Lower leg skin (tissue), 4 donors: ENCODE data around the gene MAP2K1. TPM values are rescaled to one million over a fixed set of nuclear protein-coding genes. Genes with fewer than 3 reads are reported as not detected.

ENCODE experiments used
- DNase-seq, 2 donors: peaks; one replicate each; pipeline ENCODE4 v3.0.0-alpha.2; 2019; ENCODE audit warnings: low spot score in 2 of 2
- H3K4me3 ChIP-seq: fragments of 200-600 bp; sonication (generic); 2 replicates; pipeline ENCODE4 v1.5.1; 2017; ENCODE audit warnings: mild to moderate bottlenecking, low read depth; ENCODE audit not compliant: poor library complexity, severe bottlenecking
- POLR2A ChIP-seq, 2 donors: fragments of 450-650 bp; IDR thresholded peaks; one replicate each; pipeline ENCODE4 v1.6.1; 2016 to 2017; ENCODE audit warnings: antibody characterized with exemption in 2 of 2, mild to moderate bottlenecking in 1 of 2, moderate library complexity in 1 of 2
- WGBS, 2 donors: methylation state at CpG; one replicate each; pipeline ENCODE4 v1.1.5; 2018; 5-methylcytosine and 5-hydroxymethylcytosine counted together
- intact Hi-C: fragments of 100-400 bp; cut with DNase I; formaldehyde crosslinking; loops from one replicate; pipeline ENCODE4 v1.15.0; 2023; ENCODE audit warnings: low total_unique reads
- total RNA-seq, 4 donors: library from RNA; depleted of rRNA; stranded (reverse); fragments of >200 nt; gene quantifications; one replicate each; pipeline ENCODE4 v1.1.0, GENCODE V29; 2016
- TF ChIP-seq, protein P1 (sequence below), 3 donors: fragments of 450-650 bp; IDR thresholded peaks; one replicate each; pipeline ENCODE4 v1.5.1; 2016; ENCODE audit warnings: antibody characterized with exemption in 3 of 3, mild to moderate bottlenecking in 3 of 3, moderate library complexity in 2 of 3

MAP2K1 gene
- total RNA-seq, 4 donors from 2014 or later: 19.1 to 38.1 (median 26.7) TPM

DNA sequence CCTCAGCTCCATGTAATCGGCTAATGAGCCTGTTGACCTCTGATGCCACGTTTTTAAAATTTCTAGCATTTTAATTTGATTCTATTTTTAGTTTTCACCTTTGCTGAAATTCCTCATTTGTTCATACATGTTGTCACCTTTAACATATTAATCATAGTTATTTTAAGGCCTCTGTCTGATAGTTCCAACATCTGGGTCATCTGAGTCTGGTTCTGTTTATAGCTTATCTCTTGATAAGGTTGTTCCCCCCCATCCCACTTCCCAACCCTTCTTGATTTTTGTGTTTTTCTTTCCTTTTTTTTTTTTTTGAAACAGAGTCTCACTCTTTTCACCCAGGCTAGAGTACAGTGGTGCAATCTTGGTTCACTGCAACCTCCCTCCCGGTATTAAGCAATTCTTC lies 36.4 kb downstream of the MAP2K1 start:
- no peak for DNase-seq
- TF ChIP-seq, protein P1, sequence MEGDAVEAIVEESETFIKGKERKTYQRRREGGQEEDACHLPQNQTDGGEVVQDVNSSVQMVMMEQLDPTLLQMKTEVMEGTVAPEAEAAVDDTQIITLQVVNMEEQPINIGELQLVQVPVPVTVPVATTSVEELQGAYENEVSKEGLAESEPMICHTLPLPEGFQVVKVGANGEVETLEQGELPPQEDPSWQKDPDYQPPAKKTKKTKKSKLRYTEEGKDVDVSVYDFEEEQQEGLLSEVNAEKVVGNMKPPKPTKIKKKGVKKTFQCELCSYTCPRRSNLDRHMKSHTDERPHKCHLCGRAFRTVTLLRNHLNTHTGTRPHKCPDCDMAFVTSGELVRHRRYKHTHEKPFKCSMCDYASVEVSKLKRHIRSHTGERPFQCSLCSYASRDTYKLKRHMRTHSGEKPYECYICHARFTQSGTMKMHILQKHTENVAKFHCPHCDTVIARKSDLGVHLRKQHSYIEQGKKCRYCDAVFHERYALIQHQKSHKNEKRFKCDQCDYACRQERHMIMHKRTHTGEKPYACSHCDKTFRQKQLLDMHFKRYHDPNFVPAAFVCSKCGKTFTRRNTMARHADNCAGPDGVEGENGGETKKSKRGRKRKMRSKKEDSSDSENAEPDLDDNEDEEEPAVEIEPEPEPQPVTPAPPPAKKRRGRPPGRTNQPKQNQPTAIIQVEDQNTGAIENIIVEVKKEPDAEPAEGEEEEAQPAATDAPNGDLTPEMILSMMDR (IDR thresholded peaks at IDR 0.05): no peak
- no peak for TF ChIP-seq POLR2A (IDR thresholded peaks at IDR 0.05)
- no peak overlapping the region for H3K4me3 ChIP-seq
- 81 to 83% methylated on average over 3 of the region's 3 CpGs for WGBS, 2 donors
- intact Hi-C loops: no loop called here

- intact Hi-C loops: no loop called here
- no peak overlapping the region for H3K4me3 ChIP-seq
- TF ChIP-seq POLR2A (IDR thresholded peaks at IDR 0.05): no peak
- TF ChIP-seq, protein P1 (IDR thresholded peaks at IDR 0.05): no peak
- no peak for DNase-seq
- WGBS, 2 donors: 93 to 94% methylated on average over 9 of the region's 9 CpGs
Observed at GRCh38 chr15:66424963-66425612, 38.4 kb downstream of the MAP2K1 start.

DNA sequence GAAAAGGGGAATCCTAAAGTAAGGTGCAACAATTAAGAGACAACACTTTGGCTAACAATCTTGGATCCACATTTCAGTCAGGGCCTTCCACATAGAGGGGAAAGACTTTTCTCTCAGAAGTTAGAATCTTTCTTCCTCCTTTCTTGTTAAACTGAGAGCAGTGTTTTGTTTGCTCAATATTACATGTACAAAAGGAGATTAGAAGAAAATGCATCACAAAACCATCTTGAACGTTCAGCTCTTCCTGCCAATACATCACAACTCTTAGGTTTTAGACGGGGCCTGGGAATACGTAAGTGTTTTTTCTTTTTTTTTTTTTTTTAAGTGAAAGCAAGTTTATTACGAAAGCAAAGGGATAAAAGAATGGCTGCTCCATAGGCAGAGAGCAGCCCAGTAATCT lies 39.1 kb downstream of the MAP2K1 start:
- no peak for DNase-seq
- intact Hi-C loops: no loop called here
- 79 to 92% methylated on average over 4 of the region's 4 CpGs for WGBS, 2 donors
- TF ChIP-seq, protein P1 (IDR thresholded peaks at IDR 0.05): no peak
- no peak for TF ChIP-seq POLR2A (IDR thresholded peaks at IDR 0.05)
- no peak overlapping the region for H3K4me3 ChIP-seq

GRCh38 chr15:66429117-66429516 lies 42.4 kb downstream of the MAP2K1 start:
- WGBS, 2 donors: 88 to 93% methylated on average over 4 of the region's 4 CpGs
- intact Hi-C loops: no loop called here
- DNase-seq: no peak

GRCh38 chr15:66429546-66429945 lies 42.8 kb downstream of the MAP2K1 start:
- 75 to 87% methylated on average over 7 of the region's 7 CpGs for WGBS, 2 donors
- DNase-seq: no peak
- intact Hi-C loops: no loop called here
- no peak overlapping the region for H3K4me3 ChIP-seq
- TF ChIP-seq POLR2A (IDR thresholded peaks at IDR 0.05): no peak
- TF ChIP-seq, protein P1 (IDR thresholded peaks at IDR 0.05): no peak

More at GRCh38 chr15:66429117-66429516, 42.4 kb downstream of the MAP2K1 start:
- H3K4me3 ChIP-seq: no peak overlapping the region
- TF ChIP-seq, protein P1 (IDR thresholded peaks at IDR 0.05): no peak
- no peak for TF ChIP-seq POLR2A (IDR thresholded peaks at IDR 0.05)
